Neural progenitor cell (in vitro differentiated cells): Measurements from ENCODE around the gene TMIE.

Experiments used
- EZH2 ChIP-seq: fragments of 200-600 bp; sonication (generic); IDR thresholded peaks from 2 replicates; pipeline ENCODE4 v1.6.1; 2017; ENCODE audit warnings: antibody characterized with exemption, mild to moderate bottlenecking, moderate library complexity
- EZH2phosphoT487 ChIP-seq: fragments of 200-600 bp; sonication (generic); IDR thresholded peaks from 2 replicates; pipeline ENCODE4 v1.6.1; 2017; ENCODE audit warnings: antibody characterized with exemption
- TF ChIP-seq, protein P1 (sequence below): fragments of 200-600 bp; sonication (generic); IDR thresholded peaks from 2 replicates; pipeline ENCODE4 v1.5.1; 2017; ENCODE audit warnings: antibody characterized with exemption, mild to moderate bottlenecking

DNA sequence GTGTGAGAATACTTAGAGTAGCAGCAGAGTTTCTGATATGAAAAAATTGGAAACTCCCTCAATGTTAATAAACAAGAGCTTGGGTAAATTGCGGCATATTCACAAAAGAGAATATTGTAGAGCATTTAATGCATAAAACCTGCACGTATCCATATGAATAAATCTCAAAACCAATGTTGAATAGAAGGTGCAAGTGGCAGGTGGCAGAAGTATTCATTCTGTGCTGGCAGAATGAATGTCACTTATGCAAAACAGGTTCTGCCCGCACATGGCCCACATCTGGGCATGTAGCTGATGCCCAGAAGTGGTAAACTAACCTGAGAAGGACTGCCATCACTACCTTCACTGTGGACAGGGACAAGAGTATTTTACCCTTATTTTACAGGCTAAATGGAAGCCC lies 30.6 kb downstream of the TMIE start:
- TF ChIP-seq, protein P1, sequence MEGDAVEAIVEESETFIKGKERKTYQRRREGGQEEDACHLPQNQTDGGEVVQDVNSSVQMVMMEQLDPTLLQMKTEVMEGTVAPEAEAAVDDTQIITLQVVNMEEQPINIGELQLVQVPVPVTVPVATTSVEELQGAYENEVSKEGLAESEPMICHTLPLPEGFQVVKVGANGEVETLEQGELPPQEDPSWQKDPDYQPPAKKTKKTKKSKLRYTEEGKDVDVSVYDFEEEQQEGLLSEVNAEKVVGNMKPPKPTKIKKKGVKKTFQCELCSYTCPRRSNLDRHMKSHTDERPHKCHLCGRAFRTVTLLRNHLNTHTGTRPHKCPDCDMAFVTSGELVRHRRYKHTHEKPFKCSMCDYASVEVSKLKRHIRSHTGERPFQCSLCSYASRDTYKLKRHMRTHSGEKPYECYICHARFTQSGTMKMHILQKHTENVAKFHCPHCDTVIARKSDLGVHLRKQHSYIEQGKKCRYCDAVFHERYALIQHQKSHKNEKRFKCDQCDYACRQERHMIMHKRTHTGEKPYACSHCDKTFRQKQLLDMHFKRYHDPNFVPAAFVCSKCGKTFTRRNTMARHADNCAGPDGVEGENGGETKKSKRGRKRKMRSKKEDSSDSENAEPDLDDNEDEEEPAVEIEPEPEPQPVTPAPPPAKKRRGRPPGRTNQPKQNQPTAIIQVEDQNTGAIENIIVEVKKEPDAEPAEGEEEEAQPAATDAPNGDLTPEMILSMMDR = no peak
- no peak for TF ChIP-seq EZH2
- TF ChIP-seq EZH2phosphoT487 = no peak
